H1 (cell line): ENCODE results near the gene MACROD2. TPM values are rescaled to one million over a fixed set of nuclear protein-coding genes. Genes with fewer than 3 reads are reported as not detected.

Experiments
- CTCF ChIA-PET: fragments of 300-600 bp; sonication (Branson Sonifier 250); formaldehyde crosslinking; loops from one replicate; lab custom pipeline; 2021; ENCODE audit not compliant: partially characterized antibody; lab: Charles Lee
- POLR2A ChIA-PET: fragments of 300-600 bp; sonication (Branson Sonifier 250); formaldehyde crosslinking; loops from one replicate; lab custom pipeline; 2021; ENCODE audit warnings: inconsistent platforms; ENCODE audit not compliant: partially characterized antibody; lab: Charles Lee
- DNase-seq, 2 experiments: peaks; one replicate each; pipeline versions ENCODE4 v3.0.0 to v3.0.0-alpha.2; 2010 to 2022; ENCODE audit warnings: low spot score in 2 of 2, low read depth in 1 of 2, mixed read lengths in 1 of 2
- FAIRE-seq: peaks from 2 replicates; lab custom pipeline; 2011; peaks lifted over from hg19 to GRCh38; lab: Jason Lieb, UNC
- H2AFZ ChIP-seq: 2 replicates; pipeline ENCODE4 v1.8.1; 2012; ENCODE audit warnings: low read length, inconsistent platforms
- H2AK5ac ChIP-seq: 2 replicates; pipeline ENCODE4 v1.6.1; 2013; ENCODE audit warnings: low read depth, low read length
- H2BK120ac ChIP-seq: replicated peaks from 2 replicates; pipeline ENCODE3; 2013; ENCODE audit warnings: low read depth, low read length, inconsistent platforms
- H2BK12ac ChIP-seq: 2 replicates; pipeline ENCODE4 v1.6.1; 2013; ENCODE audit warnings: low read depth, low read length
- H2BK15ac ChIP-seq: 2 replicates; pipeline ENCODE4 v1.6.1; 2013; ENCODE audit warnings: low read length
- H2BK20ac ChIP-seq: 2 replicates; pipeline ENCODE4 v1.6.1; 2013; ENCODE audit warnings: low read length
- H2BK5ac ChIP-seq: 2 replicates; pipeline ENCODE4 v1.6.1; 2013; ENCODE audit warnings: low read depth, low read length
- H3K14ac ChIP-seq: 2 replicates; pipeline ENCODE4 v1.6.1; 2013; ENCODE audit warnings: inconsistent platforms; ENCODE audit not compliant: insufficient read length
- H3K18ac ChIP-seq: 2 replicates; pipeline ENCODE4 v1.6.1; 2013; ENCODE audit warnings: low read length; ENCODE audit errors: extremely low read depth
- H3K23ac ChIP-seq: 2 replicates; pipeline ENCODE4 v1.6.1; 2013; ENCODE audit warnings: inconsistent platforms; ENCODE audit not compliant: insufficient read length
- H3K23me2 ChIP-seq: 2 replicates; pipeline ENCODE4 v1.6.1; 2013; ENCODE audit warnings: low read depth, low read length
- H3K27ac ChIP-seq: 2 replicates; pipeline ENCODE4 v1.6.1; 2011; ENCODE audit warnings: low read depth, low read length, inconsistent platforms
- H3K27me3 ChIP-seq, 4 experiments: replicated peaks in 1 of 4; 1 replicate in 1 of 4; 2 replicates in 3 of 4; pipeline versions ENCODE4 v1.6.1 to v1.8.1; 2011 to 2013; ENCODE audit warnings: low read length in 3 of 4, mild to moderate bottlenecking in 3 of 4, inconsistent platforms in 2 of 4, mixed read lengths in 2 of 4, moderate library complexity in 1 of 4; ENCODE audit not compliant: control insufficient read depth in 3 of 4, insufficient read depth in 3 of 4; ENCODE audit errors: extremely low read depth in 1 of 4
- H3K36me3 ChIP-seq, 4 experiments: 2 replicates each; pipeline versions ENCODE4 v1.6.1 to v1.8.1; 2011 to 2013; ENCODE audit warnings: mild to moderate bottlenecking in 4 of 4, low read length in 3 of 4, moderate library complexity in 2 of 4, control low read depth in 1 of 4, inconsistent platforms in 1 of 4; ENCODE audit not compliant: insufficient read depth in 4 of 4, control insufficient read depth in 2 of 4
- H3K4ac ChIP-seq: replicated peaks from 2 replicates; pipeline ENCODE3; 2013; ENCODE audit warnings: low read length, low read depth, mixed read lengths, inconsistent platforms; ENCODE audit not compliant: insufficient read length
- H3K4me1 ChIP-seq, 4 experiments: replicated peaks in 1 of 4; 1 replicate in 1 of 4; 2 replicates in 3 of 4; pipeline versions ENCODE4 v1.6.1 to v1.8.1; 2011 to 2013; ENCODE audit warnings: low read length in 3 of 4, inconsistent platforms in 2 of 4, mixed read lengths in 1 of 4; ENCODE audit not compliant: insufficient read depth in 4 of 4, control insufficient read depth in 3 of 4
- H3K4me2 ChIP-seq, 2 experiments: 2 replicates each; pipeline versions ENCODE4 v1.6.1 to v1.8.1; 2011 to 2013; ENCODE audit warnings: low read depth in 2 of 2, low read length in 2 of 2, control low read depth in 1 of 2, inconsistent platforms in 1 of 2, mild to moderate bottlenecking in 1 of 2; ENCODE audit not compliant: insufficient read depth in 1 of 2
- H3K4me3 ChIP-seq, 4 experiments: fragments of 200-600, 300-600 bp in 1 of 4; sonication (generic), shearing (Covaris generic), sonication (Bioruptor Twin) in 1 of 4; 2 replicates each; pipeline versions ENCODE4 v1.5.1 to v1.8.1; 2011 to 2016; ENCODE audit warnings: low read length in 4 of 4, low read depth in 3 of 4, control low read depth in 2 of 4, inconsistent platforms in 2 of 4, mild to moderate bottlenecking in 2 of 4, mixed read lengths in 1 of 4, moderate library complexity in 1 of 4; ENCODE audit not compliant: insufficient read depth in 2 of 4; ENCODE audit errors: extremely low read depth in 1 of 4
- H3K56ac ChIP-seq: replicated peaks from 2 replicates; pipeline ENCODE3; 2013; ENCODE audit warnings: low read depth, mild to moderate bottlenecking, mixed read lengths, low read length, inconsistent platforms; ENCODE audit not compliant: insufficient read length
- H3K79me1 ChIP-seq: 2 replicates; pipeline ENCODE4 v1.6.1; 2013; ENCODE audit warnings: low read depth, low read length, control low read depth
- H3K79me2 ChIP-seq, 2 experiments: 2 replicates each; pipeline versions ENCODE4 v1.6.1 to v1.8.1; 2012 to 2013; ENCODE audit warnings: low read length in 2 of 2, mild to moderate bottlenecking in 2 of 2, inconsistent platforms in 1 of 2; ENCODE audit not compliant: insufficient read depth in 2 of 2, control insufficient read depth in 1 of 2
- H3K9ac ChIP-seq, 4 experiments: replicated peaks in 1 of 4; 1 replicate in 1 of 4; 2 replicates in 3 of 4; pipeline versions ENCODE4 v1.6.1 to v1.8.1; 2011 to 2013; ENCODE audit warnings: low read depth in 3 of 4, low read length in 3 of 4, control low read depth in 2 of 4, mild to moderate bottlenecking in 2 of 4, moderate library complexity in 2 of 4, inconsistent platforms in 1 of 4; ENCODE audit errors: extremely low read depth in 1 of 4
- H3K9me3 ChIP-seq, 2 experiments: 2 replicates each; pipeline versions ENCODE4 v1.6.1 to v1.8.1; 2012 to 2013; ENCODE audit warnings: mild to moderate bottlenecking in 2 of 2, moderate library complexity in 2 of 2, control low read depth in 1 of 2, inconsistent platforms in 1 of 2, low read depth in 1 of 2, low read length in 1 of 2, mixed read lengths in 1 of 2; ENCODE audit not compliant: insufficient read depth in 2 of 2
- H4K20me1 ChIP-seq, 2 experiments: replicated peaks in 1 of 2; 2 replicates each; pipeline versions ENCODE3 to v1.8.1; 2011 to 2013; ENCODE audit warnings: inconsistent platforms in 2 of 2, low read length in 2 of 2, mild to moderate bottlenecking in 1 of 2; ENCODE audit not compliant: insufficient read depth in 2 of 2, control insufficient read depth in 1 of 2
- H4K5ac ChIP-seq: 2 replicates; pipeline ENCODE4 v1.6.1; 2013; ENCODE audit warnings: low read length, low read depth, mixed read lengths, inconsistent platforms; ENCODE audit not compliant: insufficient read length
- H4K8ac ChIP-seq: 2 replicates; pipeline ENCODE4 v1.8.0; 2013; ENCODE audit warnings: mild to moderate bottlenecking, moderate library complexity, low read length, inconsistent platforms; ENCODE audit not compliant: insufficient read depth; ENCODE audit errors: extremely low read depth
- H4K91ac ChIP-seq: replicated peaks from 2 replicates; pipeline ENCODE3; 2013; ENCODE audit warnings: low read length, mixed read lengths, inconsistent platforms; ENCODE audit not compliant: insufficient read length
- ATF2 ChIP-seq: IDR thresholded peaks from 2 replicates; pipeline ENCODE4 v1.6.1; 2012; ENCODE audit warnings: low read length, inconsistent platforms
- EZH2 ChIP-seq: fragments of 200-600 bp; sonication (generic); IDR thresholded peaks from 2 replicates; pipeline ENCODE4 v1.7.1; 2012; ENCODE audit warnings: low read depth, mild to moderate bottlenecking, moderate library complexity, low read length, inconsistent platforms; ENCODE audit not compliant: severe bottlenecking
- FOSL1 ChIP-seq: IDR thresholded peaks from 2 replicates; pipeline ENCODE4 v1.6.1; 2011; ENCODE audit warnings: mild to moderate bottlenecking, low read depth, low read length, moderate library complexity; ENCODE audit not compliant: insufficient read depth
- JUND ChIP-seq: IDR thresholded peaks from 2 replicates; pipeline ENCODE4 v1.6.1; 2011; ENCODE audit warnings: mild to moderate bottlenecking, improper control_type of control experiment, low read length
- NANOG ChIP-seq: IDR thresholded peaks from 2 replicates; pipeline ENCODE4 v1.6.1; 2011; ENCODE audit warnings: low read length, low read depth, mild to moderate bottlenecking, inconsistent platforms; ENCODE audit not compliant: insufficient read depth, poor library complexity, severe bottlenecking
- POU5F1 ChIP-seq: IDR thresholded peaks from 2 replicates; pipeline ENCODE4 v1.6.1; 2011; ENCODE audit warnings: low read depth, mild to moderate bottlenecking, low read length, moderate library complexity
- SAP30 ChIP-seq: fragments of 300-600 bp; sonication (generic); IDR thresholded peaks from 2 replicates; pipeline ENCODE4 v1.7.1; 2012; ENCODE audit warnings: low read length, moderate library complexity, mild to moderate bottlenecking, inconsistent platforms; ENCODE audit not compliant: insufficient read depth, insufficient replicate concordance
- SIN3A ChIP-seq, 2 experiments: IDR thresholded peaks in 1 of 2; conservative IDR thresholded peaks in 1 of 2; 2 replicates each; pipeline ENCODE4 v1.6.1; 2011 to 2012; ENCODE audit warnings: low read length in 2 of 2, improper control_type of control experiment in 1 of 2, low read depth in 1 of 2, mild to moderate bottlenecking in 1 of 2
- TCF12 ChIP-seq: IDR thresholded peaks from 2 replicates; pipeline ENCODE4 v1.6.1; 2011; ENCODE audit warnings: low read depth, mild to moderate bottlenecking, low read length
- USF2 ChIP-seq: IDR thresholded peaks from 2 replicates; pipeline ENCODE4 v1.6.1; 2011; ENCODE audit warnings: low read length, improper control_type of control experiment
- WGBS, 2 experiments: shearing (Covaris generic) in 1 of 2; methylation state at CpG; one replicate each; pipeline versions ENCODE4 v1.1.6 to v1.1.7; 2013 to 2015; ENCODE audit warnings: low lambda C conversion rate in 2 of 2, mixed read lengths in 2 of 2, inconsistent platforms in 1 of 2, low coverage in 1 of 2, missing lambda C conversion rate in 1 of 2; ENCODE audit not compliant: insufficient replicate concordance in 2 of 2, insufficient coverage in 1 of 2, insufficient read length in 1 of 2; ENCODE audit errors: extremely low coverage in 1 of 2, missing lambda C conversion rate in 1 of 2; 5-methylcytosine and 5-hydroxymethylcytosine counted together
- polyA plus RNA-seq, 7 experiments: library from polyadenylated mRNA; depleted of rRNA in 3 of 7; stranded (reverse) in 5 of 7; unstranded in 2 of 7; fragments of >200 nt in 5 of 7; fragments of 200-250 nt in 2 of 7; gene quantifications; 1 replicate in 5 of 7; 2 replicates in 1 of 7; 4 replicates in 1 of 7; pipeline versions ENCODE4 v1.2.1 to v1.2.3, GENCODE V29; 2011 to 2013; ENCODE audit warnings: missing spikeins in 2 of 7, mixed read lengths in 2 of 7
- total RNA-seq: library from RNA; stranded (reverse); fragmentation: NEBNext Ultra II Directional; extraction: Animal tissue kit (Norgen Biotek cat#: 25700); gene quantifications from 2 replicates; pipeline ENCODE4 v1.2.1, GENCODE V29; 2021

Gene MACROD2
- total and polyA plus RNA-seq, 2 of the 8 experiments (the other 6 are each of a cell fraction or from before 2014, with no cell fraction given), result 0.70 to 3.9 TPM

GRCh38 chr20:14617123-14617522 lies 621.8 kb downstream of the MACROD2 start:
- Histone ChIP-seq H2BK20ac (no peak overlapping the region), H3K4ac (no peak overlapping the region), H4K91ac (no peak overlapping the region), H2BK120ac (no peak overlapping the region), H3K18ac (no peak overlapping the region), H2BK5ac (no peak overlapping the region), H4K20me1 (no peaks in the 10 kb centered on the region), H3K9me3 (no peaks in the 10 kb centered on the region), H2AFZ (no peak overlapping the region), H2BK12ac (no peak overlapping the region), H3K23me2 (no peaks in the 10 kb centered on the region; the same call in 1 of the 2 replicates), H2AK5ac (no peak overlapping the region), H3K79me2 (no peaks in the 10 kb centered on the region), H3K4me1 (peaks cover 0 to 8% (median 1%) of the 10 kb centered on the region in 4 experiments; a peak in 1 of 7 replicates), H3K4me2 (no peak overlapping the region), H2BK15ac (no peak overlapping the region), H3K9ac (no peak overlapping the region), H3K56ac (no peak overlapping the region), H4K5ac (no peak overlapping the region), H3K14ac (no peak overlapping the region), H4K8ac (no peak overlapping the region), H3K27ac (no peak overlapping the region), H3K79me1 (no peaks in the 10 kb centered on the region), H3K23ac (no peak overlapping the region), H3K4me3 (no peak overlapping the region), H3K36me3 (no peaks in the 10 kb centered on the region; a peak in 1 of 8 replicates), H3K27me3 (no peaks in the 10 kb centered on the region)
- POLR2A ChIA-PET, result no interaction called here
- CTCF ChIA-PET, result no interaction called here
- no peak for DNase-seq
- WGBS, 2 experiments, result 85% methylated on average over 2 of the region's 2 CpGs; no CpG with 5 or more reads in 1 of the 2 experiments
- no peak for FAIRE-seq
- TF ChIP-seq JUND (no peak), POU5F1 (no peak), TCF12 (no peak), SIN3A (conservative IDR thresholded peaks at IDR 0.05 in 1 of 2, IDR thresholded peaks at IDR 0.05 in 1 of 2; ENCODE audit: low read depth in 1 of 2, low read length in 2 of 2) (no peak), SAP30 (no peak), EZH2 (no peak), USF2 (no peak), ATF2 (no peak), NANOG (no peak), FOSL1 (no peak)
